GM12878 (cell line): ENCODE measurements around the gene KCNQ1OT1. TPM values are rescaled to one million over a fixed set of nuclear protein-coding genes. Genes with fewer than 3 reads are reported as not detected.

Source experiments
- ATAC-seq: fragments of 200-7000 bp; cut with Tn5 transposase; 3 replicates; pipeline ENCODE4 v1.9.1; 2020; ENCODE audit warnings: mild to moderate bottlenecking, moderate library complexity
- BruUV-seq: library from RNA; stranded (reverse); fragments of 400-500 nt; replicated peaks from 2 replicates; lab custom pipeline; 2021; lab: Mats Ljungman, UMichigan
- CTCF ChIA-PET: fragments of 300-600 bp; sonication (Branson Sonifier 250); formaldehyde crosslinking; extraction: SDS; loops from one replicate; lab custom pipeline; 2021; ENCODE audit warnings: inconsistent platforms; lab: Yijun Ruan, JAX
- POLR2A ChIA-PET: fragments of 350-600 bp; formaldehyde crosslinking; extraction: SDS; loops from one replicate; lab custom pipeline; 2021; ENCODE audit warnings: inconsistent platforms; lab: Charles Lee
- RAD21 ChIA-PET: fragments of 300-600 bp; sonication (Branson Sonifier 250); formaldehyde crosslinking; loops from one replicate; lab custom pipeline; 2023; ENCODE audit warnings: antibody characterized with exemption; ENCODE audit not compliant: unreplicated experiment; lab: Charles Lee
- SMC1A ChIA-PET: fragments of 300-600 bp; sonication (Branson Sonifier 250); formaldehyde crosslinking; loops from one replicate; lab custom pipeline; 2023; ENCODE audit not compliant: unreplicated experiment, uncharacterized antibody; lab: Charles Lee
- DNase-seq: peaks from one replicate; pipeline ENCODE4 v3.0.0-alpha.2; 2011; ENCODE audit warnings: low read depth, low spot score
- FAIRE-seq: peaks from 3 replicates; lab custom pipeline; 2011; peaks lifted over from hg19 to GRCh38; lab: Jason Lieb, UNC
- H2AFZ ChIP-seq: 2 replicates; pipeline ENCODE4 v1.6.0; 2011; ENCODE audit warnings: low read depth, low read length, control low read depth; ENCODE audit not compliant: control insufficient read depth
- H3K27ac ChIP-seq: 2 replicates; pipeline ENCODE4 v1.5.1; 2011; ENCODE audit warnings: control low read depth; ENCODE audit not compliant: control insufficient read depth, insufficient read depth
- H3K27me3 ChIP-seq, 2 experiments: replicated peaks in 1 of 2; 2 replicates each; pipeline versions ENCODE4 v1.6.0 to v1.6.1; 2011; ENCODE audit warnings: low read length in 1 of 2; ENCODE audit not compliant: control insufficient read depth in 2 of 2, insufficient read depth in 2 of 2
- H3K36me3 ChIP-seq, 2 experiments: 2 replicates each; pipeline ENCODE4 v1.5.1; 2011; ENCODE audit warnings: low read length in 1 of 2; ENCODE audit not compliant: control insufficient read depth in 2 of 2, insufficient read depth in 2 of 2
- H3K4me1 ChIP-seq: 2 replicates; pipeline ENCODE4 v1.6.1; 2011; ENCODE audit warnings: mild to moderate bottlenecking, low read length, moderate library complexity, mixed read lengths; ENCODE audit not compliant: control insufficient read depth, insufficient read depth
- H3K4me2 ChIP-seq: 2 replicates; pipeline ENCODE4 v1.6.0; 2011; ENCODE audit warnings: control low read depth; ENCODE audit not compliant: control insufficient read depth, insufficient read depth
- H3K4me3 ChIP-seq: fragments of 200-600 bp; sonication (generic); 2 replicates; pipeline ENCODE4 v1.5.1; 2016
- H3K79me2 ChIP-seq: 2 replicates; pipeline ENCODE4 v1.6.0; 2011; ENCODE audit warnings: low read length; ENCODE audit not compliant: control insufficient read depth, insufficient read depth
- H3K9ac ChIP-seq: 2 replicates; pipeline ENCODE4 v1.8.0; 2011; ENCODE audit warnings: low read length, control low read depth, mixed read lengths; ENCODE audit not compliant: control insufficient read depth, insufficient read depth
- H3K9me3 ChIP-seq: replicated peaks from 3 replicates; pipeline ENCODE4 v1.5.1; 2011; ENCODE audit warnings: mild to moderate bottlenecking, low read length; ENCODE audit not compliant: control insufficient read depth, insufficient read depth
- H4K20me1 ChIP-seq: 2 replicates; pipeline ENCODE4 v1.6.0; 2011; ENCODE audit not compliant: control insufficient read depth, insufficient read depth
- CBX5 ChIP-seq: sonication (generic); IDR thresholded peaks from 2 replicates; pipeline ENCODE4 v1.6.1; 2016; ENCODE audit warnings: low read depth, moderate library complexity, mild to moderate bottlenecking, inconsistent platforms
- CHD1 ChIP-seq: IDR thresholded peaks from 2 replicates; pipeline ENCODE4 v1.6.1; 2012; ENCODE audit warnings: low read depth, low read length, improper control_type of control experiment
- FOXK2 ChIP-seq: fragments of 450-650 bp; IDR thresholded peaks from 2 replicates; pipeline ENCODE4 v1.6.1; 2017; ENCODE audit warnings: mild to moderate bottlenecking, moderate library complexity
- KLF5 ChIP-seq: fragments of 450-650 bp; IDR thresholded peaks from 2 replicates; pipeline ENCODE4 v1.6.1; 2014; ENCODE audit warnings: mild to moderate bottlenecking; ENCODE audit not compliant: partially characterized antibody
- NR2C1 ChIP-seq: fragments of 450-650 bp; IDR thresholded peaks from 2 replicates; pipeline ENCODE4 v1.6.1; 2017; ENCODE audit warnings: antibody characterized with exemption, mild to moderate bottlenecking, moderate library complexity
- SPI1 ChIP-seq: IDR thresholded peaks from 2 replicates; pipeline ENCODE4 v1.6.1; 2011; ENCODE audit warnings: low read depth, mild to moderate bottlenecking, low read length, moderate library complexity, borderline replicate concordance; ENCODE audit not compliant: insufficient read depth
- WGBS: methylation state at CpG from one replicate; pipeline ENCODE4 v1.1.6; 2016; ENCODE audit warnings: low lambda C conversion rate; ENCODE audit not compliant: insufficient replicate concordance, insufficient coverage; ENCODE audit errors: missing lambda C conversion rate; 5-methylcytosine and 5-hydroxymethylcytosine counted together
- in situ Hi-C: fragments of 300-500 bp; cut with MboI; formaldehyde crosslinking; loops from 9 replicates; pipeline ENCODE4 v1.14.3; 2018; ENCODE audit warnings: mixed read lengths
- intact Hi-C: fragments of 100-400 bp; cut with micrococcal nuclease; formaldehyde crosslinking; loops from one replicate; pipeline ENCODE4 v1.14.2; 2022; ENCODE audit not compliant: unreplicated experiment
- polyA plus RNA-seq, 11 experiments: library from polyadenylated mRNA; depleted of rRNA in 4 of 11; unstranded in 6 of 11; stranded (reverse) in 5 of 11; fragments of >200 nt; fragmentation: Nextera tagmentation in 4 of 11; fragmentation: Illumina TruSeq in 1 of 11; extraction: Ambion mirVana in 4 of 11; extraction: Trizol in 1 of 11; gene quantifications; 1 replicate in 1 of 11; 2 replicates in 10 of 11; pipeline versions ENCODE4 v1.2.1 to v1.2.3, GENCODE V29; 2011 to 2016; ENCODE audit warnings: inconsistent platforms in 2 of 11, missing spikeins in 2 of 11, low read depth in 1 of 11
- total RNA-seq, 4 experiments: library from RNA; depleted of rRNA in 3 of 4; stranded (reverse); fragments of >200 nt in 3 of 4; fragmentation: Illumina TruSeq in 1 of 4; extraction: Trizol in 1 of 4; gene quantifications; 2 replicates each; pipeline versions ENCODE4 v1.2.1 to v1.2.3, GENCODE V29; 2013 to 2021
- TF ChIP-seq, protein P1 (sequence below): fragments of 450-650 bp; formaldehyde crosslinking; IDR thresholded peaks from 2 replicates; pipeline ENCODE4 v1.4.0; 2020; ENCODE audit warnings: mild to moderate bottlenecking, moderate library complexity
- TF ChIP-seq, protein P2 (sequence below): fragments of 450-650 bp; formaldehyde crosslinking; IDR thresholded peaks from 2 replicates; pipeline ENCODE4 v1.4.0; 2022; ENCODE audit warnings: mild to moderate bottlenecking, moderate library complexity
- TF ChIP-seq, protein P3 (sequence below): IDR thresholded peaks from 2 replicates; pipeline ENCODE4 v1.6.1; 2012; ENCODE audit warnings: improper control_type of control experiment, low read depth, low read length; ENCODE audit not compliant: insufficient replicate concordance
- TF ChIP-seq, protein P4 (sequence below): fragments of 450-650 bp; IDR thresholded peaks from 2 replicates; pipeline ENCODE4 v1.6.1; 2014; ENCODE audit warnings: mild to moderate bottlenecking

The KCNQ1OT1 gene
- total and polyA plus RNA-seq, 10 of the 15 experiments (the other 5 are each of a cell fraction or from before 2014, with no cell fraction given): 0.02 to 1.6 (median 0.41) TPM

DNA sequence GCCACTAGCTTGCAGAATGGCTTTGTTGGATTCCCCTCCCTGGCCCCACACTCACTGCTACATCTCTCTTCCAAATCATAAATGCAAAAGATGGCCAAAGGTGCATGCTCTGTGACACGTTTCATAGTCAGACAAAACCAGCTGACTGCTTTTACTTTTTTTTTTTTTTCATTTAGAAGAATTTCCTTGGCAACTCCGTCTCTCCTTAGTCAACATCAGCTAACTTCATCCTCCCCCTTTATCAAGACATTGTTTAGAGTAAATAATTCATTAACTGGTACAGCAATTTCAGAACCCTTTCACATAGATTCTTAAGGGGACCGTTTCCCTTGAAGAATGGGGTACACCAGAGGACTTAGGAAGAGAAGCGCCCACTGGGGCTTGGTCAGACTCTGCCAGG, 16.0 kb downstream of the KCNQ1OT1 start:
- no peak overlapping the region for H3K9ac ChIP-seq
- intact Hi-C loops (no loop called here), in situ Hi-C loops (no loop called here)
- ChIA-PET SMC1A (no interaction called here), RAD21 (no interaction called here), POLR2A (no interaction called here), CTCF (interaction anchor here (1.3 kb wide), 1 partner anchor 11 kb away, joined by 3 read pairs; no protein-coding TSS in a partner anchor)
- no peak overlapping the region for H2AFZ ChIP-seq
- H3K27ac ChIP-seq: no peak overlapping the region
- no peak overlapping the region for H3K4me3 ChIP-seq
- no peak for FAIRE-seq
- H3K79me2 ChIP-seq: no peaks in the 10 kb centered on the region; the same call in none of the 2 replicates
- H4K20me1 ChIP-seq: no peaks in the 10 kb centered on the region
- no TSS peak for BruUV-seq
- 0 out of 4 replicates have a peak, but pooled peaks cover 0 to 3% of the 10 kb centered on the region in 2 experiments for H3K36me3 ChIP-seq
- no peak overlapping the region for H3K4me2 ChIP-seq
- H3K4me1 ChIP-seq: peaks cover 7% of the 10 kb centered on the region
- WGBS: 36% methylated on average over 4 of the region's 4 CpGs
- no peak for ATAC-seq
- no peaks in the 10 kb centered on the region for H3K27me3 ChIP-seq
- no peak for DNase-seq
- no peaks in the 10 kb centered on the region for H3K9me3 ChIP-seq
- no peak for TF ChIP-seq CHD1
- TF ChIP-seq, protein P1, sequence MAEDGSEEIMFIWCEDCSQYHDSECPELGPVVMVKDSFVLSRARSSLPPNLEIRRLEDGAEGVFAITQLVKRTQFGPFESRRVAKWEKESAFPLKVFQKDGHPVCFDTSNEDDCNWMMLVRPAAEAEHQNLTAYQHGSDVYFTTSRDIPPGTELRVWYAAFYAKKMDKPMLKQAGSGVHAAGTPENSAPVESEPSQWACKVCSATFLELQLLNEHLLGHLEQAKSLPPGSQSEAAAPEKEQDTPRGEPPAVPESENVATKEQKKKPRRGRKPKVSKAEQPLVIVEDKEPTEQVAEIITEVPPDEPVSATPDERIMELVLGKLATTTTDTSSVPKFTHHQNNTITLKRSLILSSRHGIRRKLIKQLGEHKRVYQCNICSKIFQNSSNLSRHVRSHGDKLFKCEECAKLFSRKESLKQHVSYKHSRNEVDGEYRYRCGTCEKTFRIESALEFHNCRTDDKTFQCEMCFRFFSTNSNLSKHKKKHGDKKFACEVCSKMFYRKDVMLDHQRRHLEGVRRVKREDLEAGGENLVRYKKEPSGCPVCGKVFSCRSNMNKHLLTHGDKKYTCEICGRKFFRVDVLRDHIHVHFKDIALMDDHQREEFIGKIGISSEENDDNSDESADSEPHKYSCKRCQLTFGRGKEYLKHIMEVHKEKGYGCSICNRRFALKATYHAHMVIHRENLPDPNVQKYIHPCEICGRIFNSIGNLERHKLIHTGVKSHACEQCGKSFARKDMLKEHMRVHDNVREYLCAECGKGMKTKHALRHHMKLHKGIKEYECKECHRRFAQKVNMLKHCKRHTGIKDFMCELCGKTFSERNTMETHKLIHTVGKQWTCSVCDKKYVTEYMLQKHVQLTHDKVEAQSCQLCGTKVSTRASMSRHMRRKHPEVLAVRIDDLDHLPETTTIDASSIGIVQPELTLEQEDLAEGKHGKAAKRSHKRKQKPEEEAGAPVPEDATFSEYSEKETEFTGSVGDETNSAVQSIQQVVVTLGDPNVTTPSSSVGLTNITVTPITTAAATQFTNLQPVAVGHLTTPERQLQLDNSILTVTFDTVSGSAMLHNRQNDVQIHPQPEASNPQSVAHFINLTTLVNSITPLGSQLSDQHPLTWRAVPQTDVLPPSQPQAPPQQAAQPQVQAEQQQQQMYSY (CRISPR knock-in tag): no peak
- no peak for TF ChIP-seq SPI1
- TF ChIP-seq, protein P2, sequence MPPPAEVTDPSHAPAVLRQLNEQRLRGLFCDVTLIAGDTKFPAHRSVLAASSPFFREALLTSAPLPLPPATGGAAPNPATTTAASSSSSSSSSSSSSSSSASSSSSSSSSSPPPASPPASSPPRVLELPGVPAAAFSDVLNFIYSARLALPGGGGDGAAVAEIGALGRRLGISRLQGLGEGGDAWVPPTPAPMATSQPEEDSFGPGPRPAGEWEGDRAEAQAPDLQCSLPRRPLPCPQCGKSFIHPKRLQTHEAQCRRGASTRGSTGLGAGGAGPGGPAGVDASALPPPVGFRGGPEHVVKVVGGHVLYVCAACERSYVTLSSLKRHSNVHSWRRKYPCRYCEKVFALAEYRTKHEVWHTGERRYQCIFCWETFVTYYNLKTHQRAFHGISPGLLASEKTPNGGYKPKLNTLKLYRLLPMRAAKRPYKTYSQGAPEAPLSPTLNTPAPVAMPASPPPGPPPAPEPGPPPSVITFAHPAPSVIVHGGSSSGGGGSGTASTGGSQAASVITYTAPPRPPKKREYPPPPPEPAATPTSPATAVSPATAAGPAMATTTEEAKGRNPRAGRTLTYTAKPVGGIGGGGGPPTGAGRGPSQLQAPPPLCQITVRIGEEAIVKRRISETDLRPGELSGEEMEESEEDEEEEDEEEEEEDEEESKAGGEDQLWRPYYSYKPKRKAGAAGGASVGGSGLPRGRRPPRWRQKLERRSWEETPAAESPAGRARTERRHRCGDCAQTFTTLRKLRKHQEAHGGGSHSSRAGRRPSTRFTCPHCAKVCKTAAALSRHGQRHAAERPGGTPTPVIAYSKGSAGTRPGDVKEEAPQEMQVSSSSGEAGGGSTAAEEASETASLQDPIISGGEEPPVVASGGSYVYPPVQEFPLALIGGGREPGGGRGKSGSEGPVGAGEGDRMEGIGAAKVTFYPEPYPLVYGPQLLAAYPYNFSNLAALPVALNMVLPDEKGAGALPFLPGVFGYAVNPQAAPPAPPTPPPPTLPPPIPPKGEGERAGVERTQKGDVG: no peak
- TF ChIP-seq, protein P3, sequence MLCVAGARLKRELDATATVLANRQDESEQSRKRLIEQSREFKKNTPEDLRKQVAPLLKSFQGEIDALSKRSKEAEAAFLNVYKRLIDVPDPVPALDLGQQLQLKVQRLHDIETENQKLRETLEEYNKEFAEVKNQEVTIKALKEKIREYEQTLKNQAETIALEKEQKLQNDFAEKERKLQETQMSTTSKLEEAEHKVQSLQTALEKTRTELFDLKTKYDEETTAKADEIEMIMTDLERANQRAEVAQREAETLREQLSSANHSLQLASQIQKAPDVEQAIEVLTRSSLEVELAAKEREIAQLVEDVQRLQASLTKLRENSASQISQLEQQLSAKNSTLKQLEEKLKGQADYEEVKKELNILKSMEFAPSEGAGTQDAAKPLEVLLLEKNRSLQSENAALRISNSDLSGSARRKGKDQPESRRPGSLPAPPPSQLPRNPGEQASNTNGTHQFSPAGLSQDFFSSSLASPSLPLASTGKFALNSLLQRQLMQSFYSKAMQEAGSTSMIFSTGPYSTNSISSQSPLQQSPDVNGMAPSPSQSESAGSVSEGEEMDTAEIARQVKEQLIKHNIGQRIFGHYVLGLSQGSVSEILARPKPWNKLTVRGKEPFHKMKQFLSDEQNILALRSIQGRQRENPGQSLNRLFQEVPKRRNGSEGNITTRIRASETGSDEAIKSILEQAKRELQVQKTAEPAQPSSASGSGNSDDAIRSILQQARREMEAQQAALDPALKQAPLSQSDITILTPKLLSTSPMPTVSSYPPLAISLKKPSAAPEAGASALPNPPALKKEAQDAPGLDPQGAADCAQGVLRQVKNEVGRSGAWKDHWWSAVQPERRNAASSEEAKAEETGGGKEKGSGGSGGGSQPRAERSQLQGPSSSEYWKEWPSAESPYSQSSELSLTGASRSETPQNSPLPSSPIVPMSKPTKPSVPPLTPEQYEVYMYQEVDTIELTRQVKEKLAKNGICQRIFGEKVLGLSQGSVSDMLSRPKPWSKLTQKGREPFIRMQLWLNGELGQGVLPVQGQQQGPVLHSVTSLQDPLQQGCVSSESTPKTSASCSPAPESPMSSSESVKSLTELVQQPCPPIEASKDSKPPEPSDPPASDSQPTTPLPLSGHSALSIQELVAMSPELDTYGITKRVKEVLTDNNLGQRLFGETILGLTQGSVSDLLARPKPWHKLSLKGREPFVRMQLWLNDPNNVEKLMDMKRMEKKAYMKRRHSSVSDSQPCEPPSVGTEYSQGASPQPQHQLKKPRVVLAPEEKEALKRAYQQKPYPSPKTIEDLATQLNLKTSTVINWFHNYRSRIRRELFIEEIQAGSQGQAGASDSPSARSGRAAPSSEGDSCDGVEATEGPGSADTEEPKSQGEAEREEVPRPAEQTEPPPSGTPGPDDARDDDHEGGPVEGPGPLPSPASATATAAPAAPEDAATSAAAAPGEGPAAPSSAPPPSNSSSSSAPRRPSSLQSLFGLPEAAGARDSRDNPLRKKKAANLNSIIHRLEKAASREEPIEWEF: no peak
- TF ChIP-seq, protein P4, sequence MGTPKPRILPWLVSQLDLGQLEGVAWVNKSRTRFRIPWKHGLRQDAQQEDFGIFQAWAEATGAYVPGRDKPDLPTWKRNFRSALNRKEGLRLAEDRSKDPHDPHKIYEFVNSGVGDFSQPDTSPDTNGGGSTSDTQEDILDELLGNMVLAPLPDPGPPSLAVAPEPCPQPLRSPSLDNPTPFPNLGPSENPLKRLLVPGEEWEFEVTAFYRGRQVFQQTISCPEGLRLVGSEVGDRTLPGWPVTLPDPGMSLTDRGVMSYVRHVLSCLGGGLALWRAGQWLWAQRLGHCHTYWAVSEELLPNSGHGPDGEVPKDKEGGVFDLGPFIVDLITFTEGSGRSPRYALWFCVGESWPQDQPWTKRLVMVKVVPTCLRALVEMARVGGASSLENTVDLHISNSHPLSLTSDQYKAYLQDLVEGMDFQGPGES: no peak
- no peak for TF ChIP-seq KLF5
- no peak for TF ChIP-seq NR2C1
- no peak for TF ChIP-seq FOXK2
- TF ChIP-seq CBX5: no peak
